ENCODE measurements around the gene SPATA31C2.

DNA sequence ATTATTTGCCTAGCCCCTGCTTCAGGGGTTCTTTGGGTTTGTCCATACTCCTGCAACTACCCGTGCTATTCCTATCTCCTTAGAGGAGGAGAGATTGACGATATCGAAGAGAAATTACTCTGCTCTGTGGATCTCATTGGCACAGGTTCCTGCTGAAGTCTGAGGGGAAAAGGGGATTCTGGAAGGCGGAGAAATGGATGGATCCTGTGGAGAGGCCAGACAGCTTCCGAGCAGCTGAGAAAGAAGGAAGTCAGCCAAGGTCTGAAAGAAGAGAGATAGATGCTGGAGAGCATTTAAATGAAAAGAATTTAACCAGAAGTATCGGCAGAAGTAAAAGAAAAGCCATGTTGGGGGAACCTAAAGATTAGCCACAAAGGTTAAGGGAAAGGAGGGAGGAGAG lies 40.4 kb upstream of the SPATA31C2 start:
- TF ChIP-seq EZH2 (IDR thresholded peaks at IDR 0.05; ENCODE audit: insufficient read depth, low read length), result no peak
- TF ChIP-seq, protein P1, sequence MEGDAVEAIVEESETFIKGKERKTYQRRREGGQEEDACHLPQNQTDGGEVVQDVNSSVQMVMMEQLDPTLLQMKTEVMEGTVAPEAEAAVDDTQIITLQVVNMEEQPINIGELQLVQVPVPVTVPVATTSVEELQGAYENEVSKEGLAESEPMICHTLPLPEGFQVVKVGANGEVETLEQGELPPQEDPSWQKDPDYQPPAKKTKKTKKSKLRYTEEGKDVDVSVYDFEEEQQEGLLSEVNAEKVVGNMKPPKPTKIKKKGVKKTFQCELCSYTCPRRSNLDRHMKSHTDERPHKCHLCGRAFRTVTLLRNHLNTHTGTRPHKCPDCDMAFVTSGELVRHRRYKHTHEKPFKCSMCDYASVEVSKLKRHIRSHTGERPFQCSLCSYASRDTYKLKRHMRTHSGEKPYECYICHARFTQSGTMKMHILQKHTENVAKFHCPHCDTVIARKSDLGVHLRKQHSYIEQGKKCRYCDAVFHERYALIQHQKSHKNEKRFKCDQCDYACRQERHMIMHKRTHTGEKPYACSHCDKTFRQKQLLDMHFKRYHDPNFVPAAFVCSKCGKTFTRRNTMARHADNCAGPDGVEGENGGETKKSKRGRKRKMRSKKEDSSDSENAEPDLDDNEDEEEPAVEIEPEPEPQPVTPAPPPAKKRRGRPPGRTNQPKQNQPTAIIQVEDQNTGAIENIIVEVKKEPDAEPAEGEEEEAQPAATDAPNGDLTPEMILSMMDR (IDR thresholded peaks at IDR 0.05; ENCODE audit: insufficient read depth, low read depth, low read length), result no peak

Measured in astrocyte (in vitro differentiated cells and primary cell).